ENCODE results near the gene ADRM1. TPM values are rescaled to one million over a fixed set of nuclear protein-coding genes. Genes with fewer than 3 reads are reported as not detected.

ADRM1 gene
- total RNA-seq, 1 donor from 2014 or later = 188 TPM

DNA sequence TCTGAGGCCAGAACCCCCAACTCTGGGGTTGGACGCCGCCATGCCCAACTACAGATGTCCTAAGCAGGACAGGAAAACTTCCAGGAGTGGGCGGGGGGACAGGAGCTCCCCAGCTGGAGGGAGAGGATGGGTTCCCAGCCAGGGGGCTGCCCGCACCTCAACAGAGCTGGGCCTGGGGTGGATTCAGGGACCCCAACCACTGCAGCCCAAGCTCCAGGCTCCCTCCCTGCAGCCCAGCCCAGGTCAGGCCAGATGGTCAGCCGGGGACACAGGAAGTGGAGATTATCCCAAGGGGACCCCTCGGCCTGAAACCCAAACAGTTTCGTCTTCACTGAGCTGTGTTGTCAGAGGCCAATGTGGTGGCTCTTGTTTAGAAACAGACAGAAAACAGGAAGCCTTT, 54.9 kb downstream of the ADRM1 start:
- no peaks in the 10 kb centered on the region for H3K36me3 Mint-ChIP-seq (ENCODE audit: low read depth)
- intact Hi-C loops (cut with micrococcal nuclease) = no loop called here
- no peak overlapping the region for H3K4me3 Mint-ChIP-seq
- H3K27me3 Mint-ChIP-seq (ENCODE audit: insufficient read depth) = no peaks in the 10 kb centered on the region
- no peaks in the 10 kb centered on the region for H3K9me3 Mint-ChIP-seq
- H3K27ac Mint-ChIP-seq = no peak overlapping the region
- no peak for DNase-seq (ENCODE audit: low spot score)
- H3K4me1 Mint-ChIP-seq (ENCODE audit: low read depth) = no peaks in the 10 kb centered on the region

Other genes with a start within 250 kb of the ADRM1 start
- gene TAF4, start 237.1 kb upstream of the ADRM1 start, total RNA-seq = 26.3 and 28.3 TPM in 2 replicates
- 39.6 and 43.2 TPM in 2 replicates for gene LSM14B, start 180.5 kb upstream of the ADRM1 start, total RNA-seq
- gene PSMA7, start 159.6 kb upstream of the ADRM1 start, total RNA-seq = 444 and 450 TPM in 2 replicates
- gene SS18L1, start 159.2 kb upstream of the ADRM1 start, total RNA-seq = 24.3 and 29.4 TPM in 2 replicates
- 45.4 and 46.3 TPM in 2 replicates for gene MTG2, start 120.0 kb upstream of the ADRM1 start, total RNA-seq
- gene HRH3, start 82.7 kb upstream of the ADRM1 start, total RNA-seq = not detected in 2 replicates
- 27.0 and 31.6 TPM in 2 replicates for gene OSBPL2, start 64.5 kb upstream of the ADRM1 start, total RNA-seq
- 0.83 and 1.2 TPM in 2 replicates for gene LAMA5, start 64.3 kb downstream of the ADRM1 start, total RNA-seq
- 1,907 and 1,920 TPM in 2 replicates for gene RPS21, start 84.1 kb downstream of the ADRM1 start, total RNA-seq
- gene CABLES2, start 104.3 kb downstream of the ADRM1 start, total RNA-seq = 12.9 and 15.7 TPM in 2 replicates
- gene RBBP8NL, start 124.5 kb downstream of the ADRM1 start, total RNA-seq = not detected in 2 replicates
- not detected in 2 replicates for gene GATA5, start 173.0 kb downstream of the ADRM1 start, total RNA-seq